AG20443 (cell line): ENCODE data around the gene RAB14.
A peak's percentile ranks its signal among the peaks of the same experiment; 100 is the strongest.
"Not testable (repeated sequence)": the region's sequence is repeated elsewhere in the genome, so short reads cannot be mapped to it uniquely, and the experiment has no call there.

Source experiments
- DNase-seq: peaks from one replicate; pipeline ENCODE4 v3.0.0; 2012; ENCODE audit warnings: low spot score, mixed read lengths

The RAB14 gene

DNA sequence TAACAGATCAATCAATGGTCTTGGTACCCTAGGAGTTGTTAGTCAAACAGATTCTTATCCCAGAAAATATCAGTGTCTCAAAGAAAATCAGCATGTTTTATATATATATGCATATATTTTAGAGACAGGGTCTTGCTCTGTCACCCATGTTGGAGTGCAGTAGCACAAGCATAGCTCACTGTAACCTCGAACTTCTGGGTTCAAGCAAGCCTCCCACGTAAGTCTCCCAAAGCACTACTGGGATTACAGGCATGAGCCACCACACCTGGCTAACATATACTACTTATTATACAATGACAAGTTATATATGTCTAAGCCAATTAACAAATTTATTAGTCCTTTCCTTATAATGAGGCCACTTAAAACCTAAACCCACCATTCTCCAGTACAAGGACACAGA lies 10.4 kb downstream of the RAB14 start:
- no peak for DNase-seq

DNA sequence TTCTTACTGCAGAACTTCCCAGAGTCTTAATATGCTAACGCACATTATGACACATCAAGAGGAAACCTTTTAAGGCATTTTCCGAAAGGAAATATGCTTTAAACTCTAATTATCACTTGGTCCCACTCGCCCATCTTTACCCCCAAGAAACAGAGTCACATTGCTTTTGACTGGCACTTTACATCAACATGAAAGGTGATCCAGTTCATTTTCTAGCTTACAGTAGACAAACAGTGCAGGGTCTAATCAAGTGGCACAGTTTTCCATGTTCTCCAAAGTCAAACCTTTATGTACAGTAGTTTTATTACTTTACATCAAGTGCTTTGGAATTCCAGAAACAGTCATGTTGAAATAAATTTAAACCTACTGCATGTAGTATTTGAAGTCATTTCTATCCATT lies 12.0 kb downstream of the RAB14 start:
- DNase-seq: no peak

DNA sequence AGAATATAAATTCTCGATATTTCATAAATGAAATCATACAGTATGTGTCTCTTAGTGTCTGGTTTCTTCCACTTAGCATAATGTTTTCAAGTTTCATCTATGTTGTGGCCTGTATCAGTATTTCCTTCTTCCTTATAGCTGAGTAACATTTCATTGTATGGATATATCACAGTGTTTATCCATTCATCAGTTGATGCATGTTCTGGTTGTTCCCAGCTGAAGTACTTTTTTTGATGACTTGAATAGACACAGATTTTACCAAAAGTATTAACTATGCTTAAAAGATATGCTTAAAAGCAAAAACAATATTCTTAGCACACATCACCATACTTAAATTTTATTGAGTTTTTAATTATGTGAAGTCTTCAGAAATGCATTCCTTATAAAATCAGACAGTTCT lies 12.7 kb downstream of the RAB14 start:
- DNase-seq: no peak

DNA sequence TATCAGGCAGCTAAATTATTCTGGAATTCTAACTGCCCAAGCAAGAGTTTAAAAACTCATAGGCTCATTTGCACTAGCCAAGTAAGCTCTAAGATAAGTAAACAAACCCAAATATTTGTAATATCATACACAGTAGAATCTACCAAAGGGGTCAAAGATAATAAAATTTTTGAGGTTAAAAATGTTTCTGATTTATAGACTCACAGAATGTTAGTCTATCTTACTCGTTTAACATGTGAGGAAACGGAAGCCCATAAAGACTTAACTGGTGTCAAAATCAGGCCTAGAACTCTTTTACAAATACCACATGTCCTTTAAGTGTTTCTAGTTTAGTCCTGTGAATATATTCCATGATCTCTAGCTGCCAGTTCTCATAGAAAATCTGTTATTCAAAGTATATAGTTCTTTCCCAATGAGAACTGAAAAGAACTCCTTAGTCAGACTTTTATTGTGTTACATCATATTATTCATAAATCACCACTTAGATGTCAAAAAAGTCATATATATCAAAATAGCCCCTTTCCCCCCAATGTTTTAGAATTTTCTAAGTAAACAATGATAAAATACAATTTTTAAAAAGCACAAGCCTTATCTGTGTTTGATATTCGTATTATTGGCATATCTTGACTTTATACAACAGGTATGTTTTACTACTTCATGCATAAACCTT lies 13.9 kb downstream of the RAB14 start:
- DNase-seq: no peak

DNA sequence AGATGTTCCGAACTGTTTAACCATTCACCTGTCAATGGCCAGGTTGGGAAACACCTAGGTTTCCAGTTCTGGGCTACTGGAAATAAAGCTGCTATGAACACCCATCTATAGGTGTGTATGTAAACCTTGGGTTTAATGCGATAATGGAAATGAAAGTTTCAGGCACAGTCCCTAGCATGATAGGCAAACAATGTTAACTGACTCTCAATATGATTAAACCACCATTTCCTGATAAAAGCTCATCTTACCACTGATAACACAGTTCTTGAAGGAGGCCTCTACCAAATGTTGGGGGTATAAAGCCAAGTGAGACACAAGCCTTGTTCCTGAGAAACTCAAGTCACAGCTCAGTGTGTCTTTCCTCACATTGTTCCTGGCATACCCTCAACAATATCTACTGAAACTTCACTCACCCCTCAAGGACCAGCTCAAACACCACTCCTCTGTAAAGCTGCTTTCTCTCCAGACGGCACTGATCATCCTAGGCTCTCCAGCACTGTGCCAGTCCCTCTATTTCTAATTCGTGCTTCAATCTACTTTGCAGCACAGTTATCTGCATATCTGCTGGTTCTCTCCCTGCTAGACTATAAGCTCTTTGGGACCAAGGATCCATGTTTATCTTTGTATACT lies 15.8 kb downstream of the RAB14 start:
- DNase-seq: no peak

DNA sequence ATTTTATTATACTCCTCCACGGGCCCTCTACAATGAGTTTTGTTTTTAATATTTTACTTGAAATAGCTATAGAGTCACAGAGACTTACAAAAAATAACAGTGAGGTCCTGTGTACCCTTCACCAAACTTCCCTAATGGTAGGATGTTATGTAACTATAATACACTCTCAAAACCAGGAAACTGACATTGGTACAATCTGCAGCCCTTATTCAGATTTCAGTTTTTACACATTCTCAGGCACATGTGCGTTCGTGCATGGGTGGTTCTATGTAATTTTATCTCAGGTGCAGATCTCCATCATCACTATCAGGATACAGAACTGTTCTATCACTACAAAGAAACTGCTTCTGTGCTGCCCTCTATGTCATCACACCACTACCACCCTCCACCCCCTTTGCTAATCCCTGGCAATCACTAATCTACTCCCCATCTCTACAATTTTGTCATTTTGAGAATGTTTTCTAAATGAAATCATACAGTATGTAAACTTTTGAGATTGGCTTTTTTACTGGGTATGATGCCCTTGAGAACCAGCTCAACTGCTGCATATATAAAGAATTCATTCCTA lies 16.4 kb downstream of the RAB14 start:
- no peak for DNase-seq

DNA sequence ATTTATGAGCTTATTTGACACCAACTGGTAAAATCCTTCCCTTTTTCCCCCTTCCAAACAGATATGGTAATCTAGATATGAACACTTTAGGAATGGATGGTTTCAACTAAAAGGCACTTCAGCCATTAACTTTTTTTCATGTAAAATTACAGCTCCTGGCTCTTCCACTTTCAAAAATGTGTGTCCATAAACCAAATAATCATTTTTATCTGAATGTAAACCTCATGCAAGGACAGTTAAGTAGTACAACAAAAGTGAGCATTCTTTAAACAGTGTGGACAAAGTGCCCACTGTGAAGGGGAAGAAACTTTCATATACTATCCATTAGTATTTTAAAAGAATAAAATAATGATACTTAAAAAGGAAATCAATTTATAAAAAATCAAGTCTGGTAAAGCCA lies 17.2 kb downstream of the RAB14 start:
- no peak for DNase-seq

DNA sequence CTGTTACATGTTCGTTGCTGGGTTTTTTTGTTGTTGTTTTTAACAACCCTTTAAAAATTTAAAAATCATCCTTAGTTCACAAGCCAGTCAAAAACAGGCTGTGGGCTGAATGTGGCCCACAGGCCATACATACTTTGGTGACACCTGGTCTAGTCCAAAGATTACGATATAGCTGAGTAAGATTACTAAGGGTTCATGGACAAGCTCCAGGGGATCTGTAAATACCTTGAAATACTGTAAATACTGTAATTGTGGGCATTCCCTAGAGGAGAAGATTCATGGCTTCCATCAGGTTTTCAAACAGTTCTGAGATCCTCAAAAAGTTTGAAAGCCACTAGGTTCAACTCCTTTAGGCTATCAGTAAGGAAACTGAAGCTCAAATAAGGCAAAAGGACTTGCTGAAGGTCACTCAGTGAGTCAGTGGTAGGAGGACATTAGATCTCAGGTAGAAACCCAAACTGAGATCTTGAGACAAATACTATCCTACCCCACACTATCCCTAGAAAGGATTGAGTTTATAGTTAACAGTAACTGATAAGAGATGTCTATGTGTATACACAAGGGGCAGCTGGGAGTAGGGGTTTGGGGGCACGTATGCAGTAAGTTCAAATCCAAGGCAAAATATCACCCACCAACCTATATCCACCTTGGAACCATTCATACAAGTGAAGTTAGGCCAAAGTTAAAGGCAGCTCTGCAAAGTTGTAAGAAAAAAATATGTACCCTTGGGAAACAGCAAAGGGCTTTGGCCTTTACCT lies 17.8 kb downstream of the RAB14 start:
- no peak for DNase-seq

DNA sequence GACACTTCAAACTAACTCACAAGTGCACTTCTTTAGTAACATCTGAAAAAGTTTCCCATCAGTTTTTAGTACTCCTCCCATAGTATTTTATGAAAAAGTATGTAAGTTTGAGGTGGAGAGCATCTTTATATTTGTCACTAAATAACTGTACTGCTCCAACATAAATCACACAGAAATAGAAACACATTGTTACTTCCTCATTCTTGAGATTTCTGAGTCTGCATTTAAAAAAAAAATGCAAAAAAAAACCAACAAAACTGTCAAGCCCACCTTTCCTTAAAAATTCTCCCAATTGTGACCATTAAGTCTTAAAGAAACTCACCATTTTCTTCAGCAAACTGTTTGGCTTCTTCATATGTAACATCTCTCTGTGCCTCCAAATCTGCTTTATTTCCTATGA lies 18.7 kb downstream of the RAB14 start:
- no peak for DNase-seq

DNA sequence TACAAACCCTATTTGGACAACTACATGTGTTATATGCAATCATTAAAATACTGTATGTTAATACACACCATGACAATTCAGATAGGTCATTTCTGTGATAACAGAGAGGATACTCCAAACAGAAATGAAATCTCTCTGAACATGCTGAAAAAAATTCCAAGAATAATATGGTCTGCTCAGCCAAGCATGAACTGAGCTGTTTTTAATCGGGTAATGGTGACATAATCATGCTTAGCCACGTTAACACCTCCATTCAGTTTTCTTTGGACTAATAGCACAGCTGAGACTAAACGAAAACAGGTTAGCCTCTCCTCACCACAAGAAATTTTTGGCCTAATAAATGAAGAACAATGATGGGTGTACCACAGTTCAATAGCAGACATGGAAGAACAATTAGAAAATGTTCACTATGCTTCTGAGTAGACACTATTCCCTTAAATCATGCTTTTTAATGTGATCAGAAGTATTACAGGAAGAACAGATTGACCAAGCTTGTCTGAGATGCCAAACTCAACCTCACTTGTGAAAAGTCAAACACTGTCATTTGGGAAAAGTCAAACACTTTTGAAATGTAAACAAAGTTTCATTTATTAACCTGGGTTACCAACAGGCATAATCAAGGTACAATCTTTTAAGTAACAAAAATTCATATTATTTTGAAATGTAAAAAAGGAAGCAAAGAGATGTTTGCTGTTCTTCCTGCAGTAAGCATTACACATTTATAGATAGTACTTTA lies 19.4 kb downstream of the RAB14 start:
- DNase-seq: no peak

DNA sequence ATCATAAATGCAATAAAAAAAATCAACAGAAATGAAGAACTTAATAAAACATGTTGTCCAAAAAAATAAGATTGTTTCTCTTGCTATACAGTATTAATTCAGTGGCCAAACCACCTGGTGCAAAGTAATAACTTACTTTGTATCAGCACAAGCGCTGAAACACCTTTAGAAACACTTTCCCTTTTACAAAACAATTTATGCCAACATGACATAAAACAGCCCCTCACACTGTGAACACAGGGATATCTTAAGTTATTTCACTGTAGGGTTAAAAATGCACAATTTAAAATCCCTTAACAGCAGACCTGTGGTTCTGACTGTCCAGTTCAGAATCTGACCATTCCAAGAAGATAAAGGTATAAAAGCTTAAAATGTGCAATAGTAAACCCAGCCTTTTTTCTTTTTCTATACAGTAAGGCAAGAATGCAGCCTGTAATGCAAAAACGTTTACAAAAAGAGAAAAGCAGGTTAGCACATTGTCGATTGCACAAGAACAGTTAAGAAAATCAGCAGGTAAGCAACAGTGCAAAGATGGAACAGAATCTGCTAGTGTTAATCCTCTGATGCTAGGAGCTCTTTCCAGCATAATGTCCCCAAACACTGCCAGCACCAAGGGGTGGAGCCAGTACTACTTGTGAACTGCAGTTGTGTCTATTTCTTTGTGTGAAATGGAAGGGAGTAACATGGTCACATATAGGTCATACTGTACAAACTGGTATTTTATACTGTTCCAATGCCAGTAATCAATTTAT lies 21.6 kb downstream of the RAB14 start:
- DNase-seq: no peak

DNA sequence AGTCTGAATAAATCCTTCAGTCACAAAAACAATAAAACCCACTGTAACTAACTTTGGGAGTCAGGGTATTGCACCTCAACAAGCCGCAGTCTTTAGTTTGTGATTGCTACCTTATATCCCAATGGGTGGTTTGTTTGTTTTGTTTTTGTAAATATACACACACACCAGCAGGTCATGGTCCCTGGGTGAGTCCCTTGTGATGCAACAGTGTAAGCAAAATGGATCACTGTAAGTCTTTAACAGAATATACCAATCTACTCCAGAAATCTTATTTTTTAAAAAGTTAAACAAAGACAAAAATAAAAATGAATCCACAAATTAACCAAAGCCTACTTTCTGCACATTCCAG lies 22.3 kb downstream of the RAB14 start:
- DNase-seq: not testable (repeated sequence)

DNA sequence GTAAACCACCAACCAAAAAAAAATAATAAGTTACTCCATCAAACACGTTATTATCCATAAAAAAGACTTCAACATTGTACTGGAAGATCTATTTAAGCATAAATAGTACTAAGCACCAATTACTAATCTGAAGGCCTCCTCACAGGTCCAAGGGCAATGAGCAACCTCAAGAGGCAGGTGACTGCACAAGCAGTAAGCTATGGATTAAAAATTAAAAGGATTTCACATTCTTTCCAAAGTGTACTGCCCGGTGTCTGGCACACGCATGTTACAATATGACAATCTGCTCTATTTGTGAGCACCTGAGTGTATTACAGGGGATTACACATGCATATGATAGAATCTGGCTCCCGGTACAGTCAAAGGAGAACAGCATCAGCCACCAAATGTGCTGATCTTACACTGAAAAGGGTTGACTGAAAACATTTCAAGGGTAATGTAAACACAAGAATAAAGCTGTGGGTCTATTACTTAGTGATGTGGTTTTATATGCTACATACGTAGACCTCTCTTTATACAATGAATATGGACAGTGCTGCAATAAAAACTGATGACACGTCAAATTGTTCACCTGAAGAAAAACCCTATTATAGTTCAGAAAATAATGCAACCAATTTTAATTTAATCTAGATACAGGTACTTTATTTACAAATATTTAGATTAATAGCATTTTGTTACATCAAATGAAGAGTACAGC lies 22.8 kb downstream of the RAB14 start:
- DNase-seq: no peak

DNA sequence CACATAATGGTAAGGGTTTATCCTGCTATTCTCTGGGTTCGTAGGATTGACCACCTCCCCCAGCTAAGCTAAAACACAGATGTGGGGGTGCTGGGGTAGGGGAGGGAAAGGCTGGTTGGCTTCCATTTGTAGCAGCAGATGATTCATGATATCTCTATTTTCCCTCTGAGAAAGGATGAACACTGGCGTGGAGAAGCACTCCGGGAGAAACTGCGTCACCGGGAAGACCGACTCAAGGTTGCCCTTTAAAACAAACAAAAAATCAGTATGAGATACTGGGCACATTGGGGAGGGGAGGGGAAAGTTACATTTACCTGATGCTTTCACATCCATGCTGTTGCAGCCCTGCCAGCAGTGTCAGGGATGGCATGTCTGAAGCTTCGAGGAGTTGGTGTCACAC lies 28.2 kb downstream of the RAB14 start:
- no peak for DNase-seq

DNA sequence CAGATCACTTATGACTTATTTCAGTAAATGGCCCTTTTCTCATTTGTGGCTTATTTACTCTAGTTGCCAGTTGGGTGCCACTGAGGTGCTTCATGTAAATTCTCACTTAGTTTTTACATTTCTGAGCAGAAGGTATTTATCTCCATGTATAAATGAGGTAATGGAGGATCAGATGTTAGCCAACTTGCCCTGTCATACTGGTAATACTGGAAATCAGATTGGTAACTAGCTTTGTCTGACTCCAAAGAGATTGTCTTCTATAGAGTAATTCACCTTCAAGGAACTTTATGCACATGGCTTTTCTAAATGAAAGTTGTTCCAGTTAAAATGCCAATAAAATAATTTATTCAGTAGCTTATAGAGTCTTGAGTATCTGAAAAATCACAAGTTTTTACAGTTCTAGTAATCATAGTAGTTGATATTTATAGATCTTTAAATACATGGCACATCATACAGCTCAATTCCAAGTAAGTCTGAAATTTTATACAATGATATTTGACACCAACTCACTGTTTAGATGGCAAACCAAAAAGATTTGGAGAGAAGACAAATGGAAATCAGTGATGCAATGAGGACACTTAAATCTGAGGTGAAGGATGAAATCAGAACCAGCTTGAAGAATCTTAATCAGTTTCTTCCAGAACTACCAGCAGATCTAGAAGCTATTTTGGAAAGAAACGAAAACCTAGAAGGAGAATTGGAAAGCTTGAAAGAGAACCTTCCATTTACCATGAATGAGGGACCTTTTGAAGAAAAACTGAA lies 28.8 kb downstream of the RAB14 start:
- DNase-seq: no peak

DNA sequence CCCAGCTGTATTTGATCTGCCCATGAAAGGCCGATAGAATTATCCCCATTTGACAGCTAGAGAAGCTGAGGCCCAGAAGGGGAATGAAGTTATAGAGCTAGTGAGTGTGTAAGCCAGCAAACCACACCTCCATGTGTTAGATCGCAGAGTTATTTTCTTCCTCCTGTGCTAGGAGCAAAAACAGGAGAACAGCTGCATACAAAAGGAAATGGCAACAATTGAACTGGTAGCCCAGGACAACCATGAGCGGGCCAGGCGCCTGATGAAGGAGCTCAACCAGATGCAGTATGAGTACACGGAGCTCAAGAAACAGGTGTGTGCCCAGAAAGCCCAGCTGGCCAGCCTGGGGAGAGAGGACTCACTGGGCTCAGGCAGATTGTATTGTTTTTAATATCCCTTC lies 30.4 kb downstream of the RAB14 start:
- no peak for DNase-seq

DNA sequence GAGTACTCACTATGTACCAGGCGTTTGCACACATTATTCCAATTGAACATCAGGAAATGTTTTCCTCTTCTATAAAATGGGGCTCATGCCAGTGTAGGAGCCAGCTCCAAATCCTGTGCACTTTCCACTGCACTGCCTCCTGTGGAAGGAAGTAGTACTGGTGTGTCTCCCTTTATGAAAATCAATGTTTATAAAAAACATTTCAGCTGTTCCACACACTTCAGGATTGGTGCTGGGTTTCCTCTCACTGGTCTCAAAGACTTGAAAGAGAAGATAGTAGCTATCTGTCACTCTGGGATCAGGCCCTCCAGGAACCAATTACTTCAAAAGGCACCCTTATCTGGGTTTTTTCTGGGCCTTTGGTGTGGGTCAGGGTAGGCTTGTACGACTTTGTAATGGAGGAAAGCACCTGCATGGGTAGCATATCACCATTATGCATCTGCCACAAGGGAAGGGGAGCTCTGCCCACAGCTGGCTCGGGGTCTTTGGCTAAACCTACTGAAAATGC lies 32.5 kb downstream of the RAB14 start:
- DNase-seq: peak; percentile 58

DNA sequence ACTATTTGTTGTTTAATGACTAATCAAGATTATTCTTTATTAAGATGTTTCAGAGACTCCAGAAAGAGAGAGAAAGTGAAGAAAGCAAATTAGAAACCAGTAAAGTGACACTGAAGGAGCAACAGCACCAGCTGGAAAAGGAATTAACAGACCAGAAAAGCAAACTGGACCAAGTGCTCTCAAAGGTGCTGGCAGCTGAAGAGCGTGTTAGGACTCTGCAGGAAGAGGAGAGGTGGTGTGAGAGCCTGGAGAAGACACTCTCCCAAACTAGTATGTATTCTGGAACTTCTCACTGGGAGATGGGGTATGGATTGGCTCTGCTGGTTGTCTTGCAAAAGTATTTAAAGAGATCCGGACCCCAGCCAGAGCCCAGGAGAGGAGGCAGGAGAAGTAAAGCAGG lies 33.6 kb downstream of the RAB14 start:
- no peak for DNase-seq

DNA sequence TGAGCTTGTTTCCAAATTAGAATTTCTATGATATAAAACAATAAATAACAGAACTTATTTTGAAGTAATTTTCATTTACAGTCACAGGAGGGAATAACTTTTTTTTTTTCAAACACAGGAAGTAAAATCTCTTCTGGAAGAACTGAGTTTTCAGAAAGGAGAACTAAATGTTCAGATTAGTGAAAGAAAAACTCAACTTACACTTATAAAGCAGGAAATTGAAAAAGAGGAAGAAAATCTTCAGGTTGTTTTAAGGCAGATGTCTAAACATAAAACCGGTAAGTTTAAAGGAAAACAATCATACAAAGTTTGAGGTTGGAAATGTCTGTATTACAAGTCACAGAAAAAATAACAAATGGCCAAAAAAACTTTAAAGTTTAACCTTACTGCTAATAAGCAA lies 41.6 kb downstream of the RAB14 start:
- DNase-seq: no peak

DNA sequence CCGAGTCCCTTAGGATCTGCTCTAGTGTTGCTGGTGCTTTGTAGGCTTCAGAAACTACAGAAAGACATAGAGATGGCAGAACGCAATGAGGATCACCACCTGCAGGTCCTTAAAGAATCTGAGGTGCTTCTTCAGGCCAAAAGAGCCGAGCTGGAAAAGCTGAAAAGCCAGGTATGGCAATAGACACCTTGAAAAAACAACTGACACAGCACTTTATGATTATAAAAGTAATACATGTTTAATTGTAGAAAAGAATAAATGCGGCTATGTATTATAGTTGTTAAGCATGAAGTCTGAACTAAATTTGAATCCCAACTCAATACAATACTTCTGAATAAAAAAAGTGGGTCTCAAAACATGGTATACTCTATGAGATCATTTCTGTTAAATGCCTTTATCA lies 43.7 kb downstream of the RAB14 start:
- no peak for DNase-seq
